RWPE1 (cell line): ENCODE measurements around the gene BPIFA2.

Source experiments
- CTCF ChIA-PET: fragments of 350-600 bp; sonication (Branson Sonifier 250); formaldehyde crosslinking; extraction: SDS; loops from one replicate; lab custom pipeline; 2021; lab: Yijun Ruan, JAX
- POLR2A ChIA-PET: fragments of 400-600 bp; formaldehyde crosslinking; extraction: SDS; loops from one replicate; lab custom pipeline; 2020; ENCODE audit warnings: antibody characterized with exemption; ENCODE audit not compliant: low non-redundant PET; lab: Yijun Ruan, JAX
- DNase-seq: peaks from one replicate; pipeline ENCODE4 v3.0.0; 2012; ENCODE audit warnings: low spot score
- H3K27ac ChIP-seq: fragments of 450-650 bp; 2 replicates; pipeline ENCODE4 v1.5.1; 2017
- TF ChIP-seq, protein P1 (sequence below): fragments of 450-650 bp; conservative IDR thresholded peaks from 2 replicates; pipeline ENCODE4 v1.5.1; 2017; ENCODE audit warnings: low read depth, mild to moderate bottlenecking

BPIFA2 gene

GRCh38 chr20:33164763-33165095, 3.2 kb upstream of the BPIFA2 start:
- TF ChIP-seq, protein P1, sequence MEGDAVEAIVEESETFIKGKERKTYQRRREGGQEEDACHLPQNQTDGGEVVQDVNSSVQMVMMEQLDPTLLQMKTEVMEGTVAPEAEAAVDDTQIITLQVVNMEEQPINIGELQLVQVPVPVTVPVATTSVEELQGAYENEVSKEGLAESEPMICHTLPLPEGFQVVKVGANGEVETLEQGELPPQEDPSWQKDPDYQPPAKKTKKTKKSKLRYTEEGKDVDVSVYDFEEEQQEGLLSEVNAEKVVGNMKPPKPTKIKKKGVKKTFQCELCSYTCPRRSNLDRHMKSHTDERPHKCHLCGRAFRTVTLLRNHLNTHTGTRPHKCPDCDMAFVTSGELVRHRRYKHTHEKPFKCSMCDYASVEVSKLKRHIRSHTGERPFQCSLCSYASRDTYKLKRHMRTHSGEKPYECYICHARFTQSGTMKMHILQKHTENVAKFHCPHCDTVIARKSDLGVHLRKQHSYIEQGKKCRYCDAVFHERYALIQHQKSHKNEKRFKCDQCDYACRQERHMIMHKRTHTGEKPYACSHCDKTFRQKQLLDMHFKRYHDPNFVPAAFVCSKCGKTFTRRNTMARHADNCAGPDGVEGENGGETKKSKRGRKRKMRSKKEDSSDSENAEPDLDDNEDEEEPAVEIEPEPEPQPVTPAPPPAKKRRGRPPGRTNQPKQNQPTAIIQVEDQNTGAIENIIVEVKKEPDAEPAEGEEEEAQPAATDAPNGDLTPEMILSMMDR: no peak
- DNase-seq: no peak
- ChIA-PET CTCF (no interaction called here), POLR2A (no interaction called here)
- H3K27ac ChIP-seq: no peak overlapping the region

DNA sequence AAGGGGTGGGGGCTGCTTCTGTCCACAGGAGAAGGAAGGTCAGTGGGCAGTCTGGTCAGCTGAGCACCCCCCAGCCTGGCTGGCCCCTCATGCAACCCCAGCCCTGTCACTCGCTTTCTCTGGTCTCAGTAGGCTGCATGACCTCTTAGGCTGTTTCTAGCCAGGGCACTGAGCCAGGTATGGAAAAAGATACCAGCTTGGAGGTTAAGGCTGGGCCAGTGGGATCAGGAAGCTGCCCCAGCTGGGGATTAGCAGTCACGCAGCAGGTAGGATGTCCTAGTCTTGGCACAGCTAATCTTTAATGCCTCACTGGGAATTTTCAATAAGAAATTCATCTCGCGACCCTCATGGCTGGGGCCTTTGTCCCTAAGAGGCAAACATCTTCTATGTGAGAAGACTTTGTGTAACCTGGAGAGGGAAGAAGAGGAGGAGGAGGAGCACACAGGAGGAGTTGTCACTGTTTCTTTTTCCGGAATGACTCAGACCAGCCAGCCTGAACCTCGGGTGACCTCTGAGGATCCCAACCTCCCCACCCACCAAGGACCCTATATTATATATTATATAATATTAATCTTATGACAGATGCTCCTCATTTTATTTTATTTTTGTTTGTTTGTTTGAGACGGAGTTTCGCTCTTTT, 2.4 kb upstream of the BPIFA2 start:
- no peak for DNase-seq
- ChIA-PET CTCF (interaction anchor here (0.6 kb wide), 1 partner anchor 25 kb away, joined by 3 read pairs; no protein-coding TSS in a partner anchor), POLR2A (no interaction called here)
- TF ChIP-seq, protein P1: no peak
- no peak overlapping the region for H3K27ac ChIP-seq

DNA sequence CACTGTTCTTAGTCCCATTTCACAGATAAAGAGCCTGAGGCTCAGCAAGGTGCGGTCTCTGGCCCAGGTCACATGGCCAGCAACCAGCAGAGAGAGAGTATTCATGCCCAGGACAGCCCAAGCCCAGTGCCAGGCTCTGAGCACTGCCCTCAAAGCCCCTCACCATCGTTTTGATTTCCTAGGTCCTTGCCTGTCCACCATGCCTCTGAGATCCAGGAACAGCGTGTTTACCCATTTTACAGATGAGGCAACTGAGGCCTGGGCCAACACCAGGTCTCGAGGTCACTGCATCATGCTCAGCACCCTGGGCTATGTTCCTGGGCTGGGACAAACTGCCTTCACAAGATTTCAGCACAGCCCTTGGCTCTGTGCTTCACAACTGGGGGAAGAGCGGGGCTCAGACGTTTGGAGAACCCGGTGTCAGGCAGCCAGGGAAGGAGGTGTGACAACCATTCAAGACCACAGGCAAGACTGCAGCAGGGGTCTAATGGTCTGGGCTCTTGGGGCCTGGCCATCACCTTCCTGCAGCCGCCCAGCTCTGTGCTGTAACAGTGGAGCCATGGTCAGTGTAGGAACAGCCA, 1.3 kb upstream of the BPIFA2 start:
- TF ChIP-seq, protein P1: no peak
- POLR2A ChIA-PET: no interaction called here
- no peak for DNase-seq
- no peak overlapping the region for H3K27ac ChIP-seq
- CTCF ChIA-PET: interaction anchor here (0.6 kb wide), 1 partner anchor 400 kb away, joined by 3 read pairs; no protein-coding TSS in a partner anchor

DNA sequence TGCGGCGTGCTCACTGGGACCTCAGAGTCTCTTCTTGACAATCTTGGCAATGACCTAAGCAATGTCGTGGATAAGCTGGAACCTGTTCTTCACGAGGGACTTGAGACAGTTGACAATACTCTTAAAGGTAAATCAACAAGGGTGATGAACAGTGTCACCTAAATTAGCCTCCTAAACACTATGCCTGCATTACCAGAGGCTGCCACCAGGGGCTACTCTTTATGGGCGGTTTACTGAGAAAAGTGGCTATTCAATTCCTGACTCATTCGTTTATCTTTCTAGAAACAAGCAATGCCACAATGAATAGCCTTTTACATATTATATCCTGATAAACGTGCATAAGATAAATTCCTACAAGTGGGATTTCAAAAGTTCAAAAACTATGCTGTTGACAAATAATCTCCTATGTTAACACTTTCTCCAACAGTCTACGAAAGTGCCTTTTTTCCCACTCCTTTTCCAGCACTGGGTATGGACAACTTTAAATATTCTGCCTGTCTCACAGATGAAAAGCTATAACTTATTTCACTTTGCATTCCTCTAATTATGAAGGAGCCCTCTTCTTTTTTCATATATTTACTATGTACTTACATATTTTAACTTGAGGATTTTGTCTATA, 1.3 kb downstream of the BPIFA2 start:
- no peak for DNase-seq
- ChIA-PET CTCF (no interaction called here), POLR2A (no interaction called here)
- TF ChIP-seq, protein P1: no peak; the same call in 1 of the 2 replicates
- no peak overlapping the region for H3K27ac ChIP-seq

DNA sequence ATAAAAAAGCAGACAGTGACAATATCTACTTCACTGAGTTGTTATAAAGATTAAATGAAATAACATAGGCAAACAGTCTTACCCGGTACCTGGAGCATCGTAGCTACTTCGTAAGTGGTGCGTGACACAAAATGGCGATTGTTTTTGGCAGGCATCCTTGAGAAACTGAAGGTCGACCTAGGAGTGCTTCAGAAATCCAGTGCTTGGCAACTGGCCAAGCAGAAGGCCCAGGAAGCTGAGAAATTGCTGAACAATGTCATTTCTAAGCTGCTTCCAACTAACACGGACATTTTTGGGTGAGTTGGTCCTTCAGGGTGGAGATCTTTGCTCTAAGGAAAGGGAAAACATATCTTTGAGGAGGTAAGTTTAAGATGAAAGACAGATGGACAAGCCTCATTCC, 4.8 kb downstream of the BPIFA2 start:
- TF ChIP-seq, protein P1: no peak
- ChIA-PET POLR2A (no interaction called here), CTCF (interaction anchor here (0.6 to 1.0 kb wide), 2 partner anchors 271 to 597 kb away, joined by 4 to 6 read pairs; no protein-coding TSS in a partner anchor)
- no peak for DNase-seq
- H3K27ac ChIP-seq: no peak overlapping the region

DNA sequence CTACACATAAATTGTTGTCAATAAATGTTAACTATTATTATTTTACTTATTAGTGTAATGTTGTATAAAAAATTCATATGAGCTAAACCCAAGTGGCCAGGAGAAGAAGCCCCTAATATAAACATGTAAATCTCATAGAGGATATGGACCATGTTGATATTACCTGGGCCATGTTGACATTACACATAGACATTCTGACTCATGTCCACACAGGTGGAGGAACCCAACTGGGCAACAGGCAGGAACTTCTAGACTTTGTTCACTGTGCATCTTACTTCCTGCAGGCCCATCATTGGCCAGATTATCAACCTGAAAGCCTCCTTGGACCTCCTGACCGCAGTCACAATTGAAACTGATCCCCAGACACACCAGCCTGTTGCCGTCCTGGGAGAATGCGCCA, 7.2 kb downstream of the BPIFA2 start:
- ChIA-PET CTCF (interaction anchor here (0.9 kb wide), 1 partner anchor 116 kb away, joined by 3 read pairs; no protein-coding TSS in a partner anchor), POLR2A (no interaction called here)
- TF ChIP-seq, protein P1: no peak
- no peak overlapping the region for H3K27ac ChIP-seq
- no peak for DNase-seq
